BJ (cell line): ENCODE data around the gene HMHB1. TPM values are rescaled to one million over a fixed set of nuclear protein-coding genes. Genes with fewer than 3 reads are reported as not detected.

ENCODE experiments used
- CTCF ChIA-PET: fragments of 350-600 bp; formaldehyde crosslinking; extraction: SDS; loops from one replicate; lab custom pipeline; 2021; ENCODE audit warnings: antibody characterized with exemption, inconsistent platforms; lab: Yijun Ruan, JAX
- POLR2A ChIA-PET: fragments of 300-600 bp; sonication (Branson Sonifier 250); formaldehyde crosslinking; extraction: SDS; loops from one replicate; lab custom pipeline; 2021; ENCODE audit warnings: antibody characterized with exemption; lab: Charles Lee
- DNase-seq: peaks from one replicate; pipeline ENCODE4 v3.0.0-alpha.2; 2011; ENCODE audit warnings: low read depth
- H3K27me3 ChIP-seq: 2 replicates; pipeline ENCODE4 v1.6.0; 2011; ENCODE audit warnings: low read length; ENCODE audit not compliant: control insufficient read depth, insufficient read depth
- H3K36me3 ChIP-seq: 2 replicates; pipeline ENCODE4 v1.5.1; 2011; ENCODE audit warnings: low read length; ENCODE audit not compliant: control insufficient read depth, insufficient read depth
- H3K4me3 ChIP-seq: 2 replicates; pipeline ENCODE4 v1.5.1; 2011; ENCODE audit warnings: low read depth, mild to moderate bottlenecking, control low read depth, low read length
- CTCF ChIP-seq: IDR thresholded peaks from 2 replicates; pipeline ENCODE4 v1.5.1; 2011; ENCODE audit warnings: low read depth, mild to moderate bottlenecking, control low read depth, inconsistent platforms, low read length, moderate library complexity; ENCODE audit not compliant: insufficient read depth
- polyA plus RNA-seq: library from polyadenylated mRNA; depleted of rRNA; stranded (reverse); fragments of >200 nt; gene quantifications from 2 replicates; pipeline ENCODE4 v1.2.3, GENCODE V29; 2011

Gene HMHB1
- polyA plus RNA-seq, 1 experiment, result not detected

- DNase-seq, result no peak
- Histone ChIP-seq H3K4me3 (no peak overlapping the region), H3K27me3 (no peaks in the 10 kb centered on the region), H3K36me3 (no peaks in the 10 kb centered on the region)
- TF ChIP-seq CTCF, result no peak
- POLR2A ChIA-PET, result no interaction called here
- CTCF ChIA-PET, result interaction anchor here (0.6 to 1.4 kb wide), 4 partner anchors 11 to 169 kb away, joined by 3 to 5 read pairs (median 3); no protein-coding TSS in a partner anchor
Observed at GRCh38 chr5:143771189-143771588, 40.8 kb upstream of the HMHB1 start.

GRCh38 chr5:143771602-143772001, 40.4 kb upstream of the HMHB1 start:
- ChIA-PET POLR2A (no interaction called here), CTCF (interaction anchor here (1.0 to 1.4 kb wide), 3 partner anchors 11 to 16 kb away, joined by 3 to 5 read pairs (median 5); no protein-coding TSS in a partner anchor)
- no peak for TF ChIP-seq CTCF
- no peak for DNase-seq
- Histone ChIP-seq H3K36me3 (no peaks in the 10 kb centered on the region), H3K27me3 (no peaks in the 10 kb centered on the region), H3K4me3 (no peak overlapping the region)

- H3K4me3 ChIP-seq, result no peak overlapping the region
- ChIA-PET POLR2A (no interaction called here), CTCF (interaction anchor here (1.4 kb wide), 2 partner anchors 12 to 15 kb away, joined by 3 to 5 read pairs; no protein-coding TSS in a partner anchor)
- no peaks in the 10 kb centered on the region for H3K36me3 ChIP-seq
- TF ChIP-seq CTCF, result no peak
- DNase-seq, result no peak
- H3K27me3 ChIP-seq, result no peaks in the 10 kb centered on the region
Observed at GRCh38 chr5:143772621-143773020, 39.3 kb upstream of the HMHB1 start.

- TF ChIP-seq CTCF, result no peak
- CTCF ChIA-PET, result interaction anchor here (1.9 kb wide), 1 partner anchor 18 kb away, joined by 5 read pairs; no protein-coding TSS in a partner anchor
- POLR2A ChIA-PET, result no interaction called here
- no peak for DNase-seq
- Histone ChIP-seq H3K36me3 (no peaks in the 10 kb centered on the region), H3K4me3 (no peak overlapping the region), H3K27me3 (no peaks in the 10 kb centered on the region)
Observed at GRCh38 chr5:143775258-143775657, 36.7 kb upstream of the HMHB1 start.

GRCh38 chr5:143776951-143777350, 35.0 kb upstream of the HMHB1 start:
- TF ChIP-seq CTCF, result no peak
- Histone ChIP-seq H3K36me3 (no peaks in the 10 kb centered on the region), H3K27me3 (no peaks in the 10 kb centered on the region), H3K4me3 (no peak overlapping the region)
- POLR2A ChIA-PET, result no interaction called here
- DNase-seq, result no peak
- CTCF ChIA-PET, result interaction anchor here (0.6 kb wide), 1 partner anchor 111 kb away, joined by 3 read pairs; no protein-coding TSS in a partner anchor
